ENCODE measurements around the gene ZFAND3.

DNA sequence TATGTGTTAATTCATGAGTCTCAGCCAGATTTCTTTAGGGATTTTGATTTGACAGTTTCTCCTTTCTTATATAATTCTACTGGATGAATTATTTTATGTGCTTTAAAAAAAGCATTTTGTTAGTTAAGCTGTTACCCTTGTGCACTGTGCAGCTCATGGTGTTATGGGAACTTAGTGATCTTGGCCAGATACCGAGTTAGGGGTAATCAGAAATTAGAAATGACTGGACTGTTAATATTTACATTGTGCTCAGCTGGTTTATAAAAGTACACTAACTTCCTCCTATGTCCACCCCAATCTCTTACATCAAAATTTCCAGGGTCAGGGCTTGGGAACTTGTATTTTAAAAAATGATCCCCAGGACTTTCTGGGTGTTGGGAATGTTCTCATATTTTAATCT lies 260.0 kb downstream of the ZFAND3 start:
- no peak for TF ChIP-seq RFX5 (IDR thresholded peaks at IDR 0.05)
- TF ChIP-seq CHD2 (IDR thresholded peaks at IDR 0.05; ENCODE audit: low read length, partially characterized antibody), result no peak
- TF ChIP-seq, protein P1, sequence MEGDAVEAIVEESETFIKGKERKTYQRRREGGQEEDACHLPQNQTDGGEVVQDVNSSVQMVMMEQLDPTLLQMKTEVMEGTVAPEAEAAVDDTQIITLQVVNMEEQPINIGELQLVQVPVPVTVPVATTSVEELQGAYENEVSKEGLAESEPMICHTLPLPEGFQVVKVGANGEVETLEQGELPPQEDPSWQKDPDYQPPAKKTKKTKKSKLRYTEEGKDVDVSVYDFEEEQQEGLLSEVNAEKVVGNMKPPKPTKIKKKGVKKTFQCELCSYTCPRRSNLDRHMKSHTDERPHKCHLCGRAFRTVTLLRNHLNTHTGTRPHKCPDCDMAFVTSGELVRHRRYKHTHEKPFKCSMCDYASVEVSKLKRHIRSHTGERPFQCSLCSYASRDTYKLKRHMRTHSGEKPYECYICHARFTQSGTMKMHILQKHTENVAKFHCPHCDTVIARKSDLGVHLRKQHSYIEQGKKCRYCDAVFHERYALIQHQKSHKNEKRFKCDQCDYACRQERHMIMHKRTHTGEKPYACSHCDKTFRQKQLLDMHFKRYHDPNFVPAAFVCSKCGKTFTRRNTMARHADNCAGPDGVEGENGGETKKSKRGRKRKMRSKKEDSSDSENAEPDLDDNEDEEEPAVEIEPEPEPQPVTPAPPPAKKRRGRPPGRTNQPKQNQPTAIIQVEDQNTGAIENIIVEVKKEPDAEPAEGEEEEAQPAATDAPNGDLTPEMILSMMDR (IDR thresholded peaks at IDR 0.05), result no peak
- TF ChIP-seq MYC (IDR thresholded peaks at IDR 0.05; ENCODE audit: borderline replicate concordance, low read length), result no peak
- no peak for TF ChIP-seq ESRRA (IDR thresholded peaks at IDR 0.05; ENCODE audit: borderline replicate concordance, low read length)
- no peak for TF ChIP-seq MAZ (IDR thresholded peaks at IDR 0.05; ENCODE audit: borderline replicate concordance, low read depth, low read length)
- TF ChIP-seq POLR2A (IDR thresholded peaks at IDR 0.05; ENCODE audit: low read length), result no peak

Data from A549 (cell line).